K562 (cell line): ENCODE measurements around the gene PTPRO.

Source experiments
- FOXA1 ChIP-seq: fragments of 450-650 bp; IDR thresholded peaks from 2 replicates; pipeline ENCODE4 v1.6.1; 2016; ENCODE audit warnings: mild to moderate bottlenecking, borderline replicate concordance
- PYGO2 ChIP-seq: fragments of 450-650 bp; IDR thresholded peaks from 2 replicates; pipeline ENCODE4 v1.6.1; 2016; ENCODE audit warnings: mild to moderate bottlenecking, missing genetic modification characterization, moderate library complexity, missing compliant biosample characterization

- no peak for TF ChIP-seq PYGO2 (tag)
- TF ChIP-seq FOXA1, result no peak
Measured at GRCh38 chr12:15636060-15636890, 314.0 kb downstream of the PTPRO start.
